Fibroblast of peridontal ligament (primary cell): Measurements from ENCODE around the gene MYO3B.

ENCODE experiments used
- DNase-seq: peaks from one replicate; pipeline ENCODE4 v3.0.0-alpha.2; 2010; ENCODE audit errors: extremely low read depth

The MYO3B gene

GRCh38 chr2:170371231-170371998, 193.5 kb downstream of the MYO3B start:
- DNase-seq: no peak

GRCh38 chr2:170375192-170375591, 197.2 kb downstream of the MYO3B start:
- DNase-seq: no peak

GRCh38 chr2:170377500-170378207, 199.7 kb downstream of the MYO3B start:
- DNase-seq: peak; percentile 10

GRCh38 chr2:170380267-170380666, 202.3 kb downstream of the MYO3B start:
- DNase-seq: no peak

- no peak for DNase-seq
Observed at GRCh38 chr2:170381678-170382077, 203.7 kb downstream of the MYO3B start.

GRCh38 chr2:170386554-170386953, 208.6 kb downstream of the MYO3B start:
- no peak for DNase-seq

- no peak for DNase-seq
Observed at GRCh38 chr2:170391018-170391417, 213.1 kb downstream of the MYO3B start.

GRCh38 chr2:170391697-170392096, 213.8 kb downstream of the MYO3B start:
- DNase-seq: no peak

GRCh38 chr2:170393861-170394498, 216.0 kb downstream of the MYO3B start:
- no peak for DNase-seq

GRCh38 chr2:170394641-170395387, 216.9 kb downstream of the MYO3B start:
- no peak for DNase-seq

- DNase-seq: peak; percentile 32
Observed at GRCh38 chr2:170396799-170397459, 219.0 kb downstream of the MYO3B start.

- no peak for DNase-seq
Observed at GRCh38 chr2:170401187-170401586, 223.2 kb downstream of the MYO3B start.

GRCh38 chr2:170404846-170405245, 226.9 kb downstream of the MYO3B start:
- DNase-seq: no peak

GRCh38 chr2:170405326-170405725, 227.4 kb downstream of the MYO3B start:
- no peak for DNase-seq

GRCh38 chr2:170408461-170409163, 230.7 kb downstream of the MYO3B start:
- DNase-seq: no peak

- peak; percentile 75 for DNase-seq
Observed at GRCh38 chr2:170409164-170409535, 231.2 kb downstream of the MYO3B start.

- DNase-seq: no peak
Observed at GRCh38 chr2:170411660-170412059, 233.7 kb downstream of the MYO3B start.

- DNase-seq: peak; percentile 4
Observed at GRCh38 chr2:170420961-170421687, 243.2 kb downstream of the MYO3B start.

GRCh38 chr2:170423919-170424318, 246.0 kb downstream of the MYO3B start:
- no peak for DNase-seq

- DNase-seq: peak; percentile 73
Observed at GRCh38 chr2:170425281-170425751, 247.4 kb downstream of the MYO3B start.
